NK-92 (cell line): ENCODE measurements around the gene CBFA2T2.
"Not testable (repeated sequence)": the region's sequence is repeated elsewhere in the genome, so short reads cannot be mapped to it uniquely, and the experiment has no call there.

Experiments
- DNase-seq: peaks from one replicate; lab custom pipeline; 2025; ENCODE audit not compliant: unreplicated experiment; lab: John Stamatoyannopoulos, UW

CBFA2T2 gene

DNA sequence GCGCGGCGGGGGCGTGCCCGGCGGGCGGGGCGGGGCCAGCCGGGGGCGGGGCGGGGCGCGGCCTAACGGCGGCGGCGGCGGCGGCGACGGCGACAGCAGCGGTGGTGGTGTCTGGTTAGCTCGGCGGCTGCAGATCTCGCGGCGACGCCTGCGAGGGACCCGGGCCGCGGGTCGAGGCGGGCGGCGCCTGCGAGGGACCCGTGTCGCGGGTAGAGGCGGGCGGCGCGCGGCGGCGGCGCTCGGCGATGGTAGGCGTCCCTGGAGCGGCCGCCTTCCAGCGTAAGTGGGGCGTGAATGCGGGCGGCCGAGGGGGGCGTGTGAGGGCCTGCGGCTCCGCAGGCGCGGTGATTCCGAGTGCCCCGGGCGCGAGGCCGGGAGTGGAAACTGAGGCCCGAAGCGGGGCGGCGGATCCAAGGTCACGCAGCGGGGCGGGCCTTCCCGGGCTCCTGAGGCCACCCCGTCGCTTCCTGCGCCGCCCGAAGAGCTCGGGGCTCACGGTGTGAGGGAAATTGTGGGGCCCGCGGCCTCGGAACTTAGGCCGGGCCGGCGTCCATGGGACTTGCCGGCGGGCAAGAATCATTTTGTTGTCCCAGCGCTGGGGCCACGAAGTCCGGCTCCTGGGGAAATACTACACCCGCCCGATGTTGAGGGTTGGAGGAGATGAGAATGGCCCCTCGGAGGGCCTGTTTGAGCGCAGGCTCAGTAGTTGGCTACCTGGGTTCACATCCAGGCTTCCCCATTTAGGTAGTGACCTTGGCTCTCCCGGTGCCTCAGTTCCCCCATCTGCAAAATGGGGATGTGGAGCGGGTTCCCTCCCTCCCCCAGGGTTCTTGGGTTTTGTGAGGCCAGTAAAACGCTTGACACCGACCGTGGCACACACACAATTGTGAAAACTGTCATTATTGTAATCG, at the start of gene CBFA2T2:
CBFA2T2 (plus strand) TSS at position 74 of the 911 bp plus-strand sequence; CDS start at position 246, 172 bp downstream.
- no peak for DNase-seq

DNA sequence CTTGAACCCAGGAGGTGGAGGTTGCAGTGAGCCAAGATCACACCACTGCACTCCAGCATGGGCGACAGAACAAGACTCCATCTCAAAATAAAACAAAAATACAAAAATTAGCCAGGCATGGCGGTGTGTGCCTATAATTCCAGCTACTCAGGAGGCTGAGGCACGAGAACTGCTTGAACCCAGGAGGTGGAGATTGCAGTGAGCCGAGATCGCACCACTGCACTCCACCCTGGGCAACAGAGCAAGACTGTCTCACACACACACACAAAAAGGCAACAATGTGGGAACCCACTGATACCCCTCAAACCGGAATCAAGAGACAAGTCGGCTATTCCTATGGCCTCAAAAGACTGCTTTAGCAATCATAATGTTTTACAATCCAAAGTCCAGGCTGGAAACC, 49.3 kb upstream of the CBFA2T2 start:
- not testable (repeated sequence) for DNase-seq

GRCh38 chr20:33441142-33441955, 48.5 kb upstream of the CBFA2T2 start:
- DNase-seq = no peak

- no peak for DNase-seq
Measured at GRCh38 chr20:33442136-33443005, 47.5 kb upstream of the CBFA2T2 start.

DNA sequence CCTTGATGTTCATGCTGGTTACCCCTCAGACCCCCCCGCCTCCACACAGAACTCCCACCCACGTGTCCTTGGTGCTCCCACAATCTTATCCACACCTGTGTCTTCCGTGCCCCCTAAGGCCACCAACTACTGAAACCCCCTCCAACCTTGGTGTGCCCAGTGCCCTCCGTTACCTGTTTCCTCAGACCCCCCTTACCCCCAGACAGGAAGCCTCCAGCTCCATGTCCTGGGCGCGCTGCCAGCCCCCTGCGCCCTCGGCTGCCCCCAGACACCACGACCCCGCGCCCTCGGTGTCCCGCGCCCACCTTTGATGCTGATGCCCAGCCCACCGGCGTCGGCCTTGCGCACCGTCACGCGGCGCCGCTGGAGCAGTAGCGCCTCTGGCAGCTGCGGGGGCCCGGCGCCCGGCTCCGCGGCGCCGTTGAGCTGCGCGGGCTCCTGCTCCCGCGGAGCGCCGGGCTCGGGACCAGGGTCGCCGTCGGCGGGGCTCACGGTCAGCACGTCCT, 46.8 kb upstream of the CBFA2T2 start:
- DNase-seq = no peak

GRCh38 chr20:33443512-33444239, 46.2 kb upstream of the CBFA2T2 start, which contains the start of gene SNTA1:
TSS of gene SNTA1 (minus strand) at chr20:33443763. CDS start at chr20:33443620, 143 bp downstream.
- no peak for DNase-seq

DNA sequence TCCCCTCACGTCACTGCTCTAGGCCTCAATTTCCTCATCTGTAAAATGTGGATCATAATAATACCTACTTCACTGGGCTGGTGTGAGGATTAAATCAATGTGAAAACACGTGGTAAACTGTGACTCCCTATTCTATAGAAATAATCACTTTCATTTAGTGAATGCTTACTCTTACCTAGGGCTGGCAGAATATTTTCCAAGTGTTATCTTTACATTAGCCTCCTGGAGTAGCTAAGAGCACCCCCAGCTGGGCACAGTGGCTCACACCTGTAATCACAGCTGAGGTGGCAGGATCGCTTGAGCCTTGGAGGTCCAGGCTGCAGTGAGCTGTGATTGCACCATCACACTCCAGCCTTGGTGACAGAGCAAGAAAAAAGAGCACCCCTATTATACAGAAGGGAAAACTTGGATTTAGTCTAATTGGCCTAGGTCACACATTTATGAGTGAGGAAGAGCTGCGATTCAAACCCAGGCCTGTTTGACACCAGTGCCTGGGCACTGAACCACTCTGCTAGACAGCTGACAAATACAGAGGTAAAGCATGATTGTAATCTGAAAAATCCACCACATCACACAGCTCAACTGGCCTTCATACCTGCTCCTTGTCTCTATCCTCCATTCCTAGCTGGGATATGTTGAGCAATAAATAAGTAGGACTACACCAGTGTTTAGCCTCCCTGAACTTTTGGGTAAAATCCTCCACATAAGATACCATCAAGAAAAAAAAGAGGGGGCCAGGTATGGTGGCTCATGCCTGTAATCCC, 44.9 kb upstream of the CBFA2T2 start:
- DNase-seq = no peak

DNA sequence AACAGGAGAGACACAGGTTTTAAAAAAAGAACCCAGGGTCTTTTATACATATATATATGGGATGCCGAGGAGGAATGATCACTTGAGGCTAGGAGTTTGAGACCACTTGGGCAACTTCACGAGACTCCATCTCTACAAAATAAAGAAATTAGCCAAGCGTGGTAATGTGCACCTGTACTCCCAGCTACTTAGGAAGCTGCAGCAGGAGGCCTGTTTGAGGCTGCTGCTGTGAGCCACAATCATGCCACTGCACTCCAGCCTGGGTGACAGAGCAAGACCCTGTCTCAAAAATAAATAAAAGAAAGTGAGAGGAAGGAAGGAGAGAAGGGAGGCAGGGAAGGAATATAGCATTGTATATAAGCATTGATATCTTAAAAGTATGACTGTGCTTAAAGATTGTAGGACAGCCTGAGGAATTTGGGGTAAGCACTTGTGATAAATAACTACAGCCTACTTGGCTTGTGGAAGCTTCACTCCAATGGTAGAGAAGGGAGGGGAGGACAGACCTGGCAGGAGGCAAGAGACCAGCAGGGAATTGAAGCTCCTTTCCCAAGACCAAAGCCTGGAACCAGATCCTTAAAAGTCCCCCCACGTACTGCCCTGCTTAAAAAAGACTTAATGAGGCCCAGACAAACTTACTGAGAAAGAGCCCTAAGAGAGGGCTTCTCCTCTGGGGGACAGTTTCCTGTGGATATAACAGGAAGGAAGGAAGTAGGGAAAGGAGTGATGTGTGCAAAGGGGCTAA, 43.8 kb upstream of the CBFA2T2 start:
- no peak for DNase-seq

DNA sequence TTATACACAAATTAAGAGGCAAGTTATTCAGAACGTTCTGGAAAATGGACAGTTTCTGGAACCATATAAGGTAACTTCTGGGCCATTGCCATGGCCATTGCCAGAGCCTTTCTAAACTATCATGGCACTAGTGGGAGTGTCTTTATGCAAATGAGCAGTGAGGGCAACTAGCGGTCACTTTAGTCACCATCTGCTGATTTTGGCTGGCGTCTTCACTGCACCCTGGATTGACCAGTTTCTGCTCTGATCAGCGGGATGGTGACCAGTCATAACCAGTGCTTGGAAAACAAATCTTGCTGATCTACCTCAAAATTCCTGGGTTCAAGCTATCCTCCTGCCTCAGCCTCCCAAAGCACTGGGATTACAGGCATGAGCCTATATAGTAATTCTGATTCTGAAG, 39.0 kb upstream of the CBFA2T2 start:
- no peak for DNase-seq

- DNase-seq = not testable (repeated sequence)
Measured at GRCh38 chr20:33456916-33457642, 32.8 kb upstream of the CBFA2T2 start.

GRCh38 chr20:33459599-33459998, 30.3 kb upstream of the CBFA2T2 start:
- DNase-seq = no peak

GRCh38 chr20:33460711-33461110, 29.2 kb upstream of the CBFA2T2 start:
- no peak for DNase-seq

DNA sequence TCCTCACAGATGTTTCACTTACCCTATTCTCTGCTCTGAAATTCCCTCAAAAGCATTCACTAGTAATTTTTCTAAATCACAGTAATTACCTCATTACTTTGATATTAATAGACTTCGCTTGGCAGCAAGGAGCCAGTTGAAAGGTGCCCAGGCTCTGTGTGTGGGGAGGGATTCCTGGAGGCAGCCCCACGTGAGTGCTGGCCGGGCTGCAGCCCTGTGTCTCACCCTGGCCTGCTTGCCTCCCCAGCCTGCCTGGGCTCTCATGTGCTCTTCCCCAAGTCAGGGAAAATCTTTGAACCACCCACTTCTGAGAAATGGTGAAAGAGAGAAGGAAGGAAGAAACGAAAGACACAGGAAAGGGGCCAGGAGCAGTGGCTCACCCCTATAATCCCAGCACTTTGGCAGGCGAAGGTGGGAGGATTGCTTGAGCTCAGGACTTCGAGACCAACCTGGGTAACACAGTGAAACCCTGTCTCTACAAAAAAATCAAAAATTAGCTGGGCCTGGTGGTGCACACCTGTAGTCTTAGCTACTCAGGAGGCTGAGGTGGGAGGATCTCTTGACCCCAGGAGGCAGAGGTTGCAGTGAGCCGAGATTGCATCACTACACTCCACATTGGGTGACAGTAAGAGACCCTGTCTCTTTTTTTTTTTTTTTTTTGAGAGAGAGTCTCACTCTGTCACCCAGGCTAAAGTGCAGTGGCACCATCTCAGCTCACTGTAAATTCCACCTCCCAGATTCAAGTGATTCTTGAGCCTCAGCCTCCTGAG, 26.4 kb upstream of the CBFA2T2 start:
- no peak for DNase-seq

DNA sequence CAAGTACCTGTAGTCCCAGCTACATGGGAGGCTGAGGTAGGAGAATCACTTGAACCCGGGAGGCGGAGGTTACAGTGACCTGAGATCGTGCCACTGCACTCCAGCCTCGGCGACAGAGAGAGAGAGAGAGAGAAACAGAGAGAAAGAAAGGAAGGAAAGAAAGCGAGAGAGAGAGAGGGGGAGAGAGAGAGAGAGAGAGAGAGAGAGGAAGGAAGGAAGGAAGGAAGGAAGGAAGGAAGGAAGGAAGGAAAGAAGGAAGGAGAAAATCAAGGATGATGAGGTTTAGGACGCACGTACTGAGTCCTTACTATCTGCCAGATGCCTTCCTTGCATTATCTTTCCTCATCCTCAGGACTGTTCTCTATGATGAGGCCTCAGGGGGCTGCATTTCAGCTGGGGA, 25.1 kb upstream of the CBFA2T2 start:
- DNase-seq = not testable (repeated sequence)

DNA sequence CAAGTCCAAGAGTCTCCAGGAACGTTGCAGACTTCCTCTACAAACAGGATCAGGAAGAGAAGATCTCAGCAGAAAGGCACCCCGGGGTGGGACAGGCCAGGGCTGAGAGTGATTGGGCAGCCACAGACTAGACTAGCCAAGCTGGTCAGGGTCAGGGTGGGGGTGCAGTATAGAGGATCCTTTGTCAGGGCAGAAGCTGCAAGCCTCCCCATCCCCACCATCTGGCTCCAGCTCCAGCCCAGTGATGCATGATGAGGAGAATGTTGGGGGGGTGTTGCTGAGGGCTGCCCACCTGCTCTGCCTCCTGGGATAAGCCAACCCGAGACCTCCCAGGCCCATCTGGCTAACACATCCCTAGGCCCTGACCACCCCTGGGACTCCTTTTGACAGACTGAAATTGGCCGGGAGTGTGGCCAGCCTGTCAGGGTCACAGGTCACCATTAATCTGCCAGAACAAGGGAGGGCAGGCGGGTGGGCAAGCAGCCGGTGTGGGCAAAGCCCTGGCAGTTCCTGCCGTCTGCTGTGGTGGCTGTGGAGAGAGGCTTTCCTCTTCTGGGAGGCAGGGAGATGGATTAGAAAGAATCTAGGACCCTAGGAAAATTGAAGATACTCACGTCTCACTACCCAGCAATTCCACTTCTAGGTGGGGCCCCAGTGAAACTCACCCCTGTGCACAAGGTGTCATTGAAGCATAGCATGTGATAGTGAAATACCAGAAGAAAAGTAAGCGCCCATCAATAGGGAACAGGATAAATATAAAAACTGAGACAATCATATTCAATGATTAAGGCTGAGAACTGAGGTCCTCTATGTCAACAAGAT, 24.2 kb upstream of the CBFA2T2 start:
- DNase-seq = no peak

DNA sequence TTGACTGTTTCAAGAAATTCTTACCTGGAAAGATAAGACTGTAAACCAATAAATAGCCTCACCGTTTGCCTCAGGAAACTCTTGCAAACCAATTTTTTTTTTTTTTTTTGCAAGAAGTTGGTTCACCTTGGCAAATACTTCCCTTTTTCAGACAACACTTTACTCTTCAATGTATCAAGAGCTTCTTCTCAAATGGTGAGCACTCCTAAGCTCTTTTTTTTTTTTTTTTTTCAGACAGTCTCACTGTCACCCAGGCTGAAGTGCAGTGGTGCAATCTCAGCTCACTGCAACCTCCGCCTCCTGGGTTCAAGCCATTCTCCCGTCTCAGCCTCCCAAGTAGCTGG, 23.6 kb upstream of the CBFA2T2 start:
- no peak for DNase-seq
